Measurements from ENCODE around the gene BNIP3.

The BNIP3 gene

DNA sequence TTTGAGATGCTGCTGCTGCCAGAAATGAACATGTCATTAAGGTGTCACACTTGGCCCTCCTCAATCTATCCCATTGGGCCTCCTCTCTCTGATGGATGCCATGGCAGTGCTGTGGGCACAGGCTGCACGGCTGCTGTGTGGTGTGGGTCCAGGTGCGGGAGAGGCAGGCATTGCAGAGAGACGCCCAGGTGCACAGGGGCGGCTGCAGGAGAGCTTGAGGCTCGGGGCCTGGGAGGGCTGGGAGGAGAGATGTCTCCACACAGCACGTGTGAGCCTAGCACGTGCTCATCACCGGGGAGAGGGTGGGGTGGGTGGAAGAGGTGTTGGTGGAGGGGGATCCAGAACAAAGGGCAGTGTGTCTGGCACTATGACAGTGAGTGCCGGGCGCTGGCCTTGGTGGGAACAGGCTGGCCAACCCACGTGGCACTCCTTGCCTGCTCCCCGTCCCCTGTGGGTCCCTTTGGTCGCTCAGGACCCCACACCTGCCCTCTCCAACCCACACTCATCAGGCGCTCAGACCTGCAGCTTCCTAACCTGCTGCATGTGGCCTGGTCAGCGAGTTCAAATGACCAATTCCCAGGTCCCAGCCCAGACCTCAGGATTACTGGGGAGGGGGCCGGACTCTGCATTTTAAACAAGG lies 39.9 kb upstream of the BNIP3 start:
- in situ Hi-C loops (cut with MboI; ENCODE audit: low pct_unique_long_range_greater_than_20kb, low sequenced_read_pairs, unreplicated experiment) = loop anchor here (25.0 kb wide), 1 partner anchor 1834 kb away; no protein-coding TSS in a partner anchor
- DNase-seq (ENCODE audit: low spot score) = no peak
- TF ChIP-seq CTCF (IDR thresholded peaks at IDR 0.05; ENCODE audit: extremely low read depth, insufficient read depth, missing control alignments) = no peak

DNA sequence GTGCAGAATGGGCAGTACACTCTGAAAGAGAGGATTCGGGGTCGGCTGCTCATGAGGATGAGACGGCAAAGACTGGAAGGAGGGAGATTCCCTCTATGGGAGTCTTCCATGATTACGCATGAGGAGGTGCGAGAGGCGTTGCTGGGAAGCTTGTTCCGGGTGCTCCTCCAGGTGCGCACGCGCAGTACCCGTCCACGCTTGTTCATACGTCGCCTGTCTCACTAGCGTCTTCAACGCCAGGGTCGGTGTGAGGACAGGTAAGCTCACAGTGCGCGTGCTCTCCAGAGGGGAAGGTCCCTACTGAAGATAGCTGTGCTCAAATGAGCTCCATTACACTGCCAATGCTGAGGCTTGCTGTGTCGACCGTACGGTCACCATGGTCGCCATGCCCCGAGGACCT lies 39.3 kb upstream of the BNIP3 start:
- TF ChIP-seq CTCF (IDR thresholded peaks at IDR 0.05; ENCODE audit: extremely low read depth, insufficient read depth, missing control alignments) = no peak
- in situ Hi-C loops (cut with MboI; ENCODE audit: low pct_unique_long_range_greater_than_20kb, low sequenced_read_pairs, unreplicated experiment) = loop anchor here (25.0 kb wide), 1 partner anchor 1834 kb away; no protein-coding TSS in a partner anchor
- no peak for DNase-seq (ENCODE audit: low spot score)

DNA sequence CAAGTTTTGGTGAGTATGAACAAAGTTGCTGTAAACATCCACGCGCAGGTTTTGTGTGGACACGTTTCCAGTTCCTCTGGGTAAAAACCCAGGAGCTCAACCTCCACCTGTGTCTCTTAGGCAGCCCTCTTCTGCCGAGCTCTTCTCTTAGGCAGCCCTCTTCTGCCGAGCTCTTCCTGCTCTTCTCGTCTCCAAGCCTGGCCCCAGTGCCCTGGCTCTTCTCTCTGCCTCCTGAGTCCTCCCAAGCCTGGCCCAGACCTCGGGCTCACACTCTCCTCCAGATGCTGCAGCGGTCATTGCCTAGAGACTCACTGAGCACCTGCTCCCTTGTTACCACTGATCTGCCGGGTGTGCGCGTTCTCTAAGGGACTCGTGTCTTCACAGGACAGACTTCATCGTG lies 38.7 kb upstream of the BNIP3 start:
- no peak for DNase-seq (ENCODE audit: low spot score)
- in situ Hi-C loops (cut with MboI; ENCODE audit: low pct_unique_long_range_greater_than_20kb, low sequenced_read_pairs, unreplicated experiment) = loop anchor here (25.0 kb wide), 1 partner anchor 1833 kb away; no protein-coding TSS in a partner anchor
- no peak for TF ChIP-seq CTCF (IDR thresholded peaks at IDR 0.05; ENCODE audit: extremely low read depth, insufficient read depth, missing control alignments)

- DNase-seq (ENCODE audit: low spot score) = no peak
- no peak for TF ChIP-seq CTCF (IDR thresholded peaks at IDR 0.05; ENCODE audit: extremely low read depth, insufficient read depth, missing control alignments)
- in situ Hi-C loops (cut with MboI; ENCODE audit: low pct_unique_long_range_greater_than_20kb, low sequenced_read_pairs, unreplicated experiment) = loop anchor here (25.0 kb wide), 1 partner anchor 1832 kb away; no protein-coding TSS in a partner anchor
These were observed 37.6 kb upstream of the BNIP3 start for GRCh38 chr10:132019366-132019765.

GRCh38 chr10:132018446-132018845 lies 36.7 kb upstream of the BNIP3 start:
- no peak for TF ChIP-seq CTCF (IDR thresholded peaks at IDR 0.05; ENCODE audit: extremely low read depth, insufficient read depth, missing control alignments)
- in situ Hi-C loops (cut with MboI; ENCODE audit: low pct_unique_long_range_greater_than_20kb, low sequenced_read_pairs, unreplicated experiment) = loop anchor here (25.0 kb wide), 1 partner anchor 1831 kb away; no protein-coding TSS in a partner anchor
- no peak for DNase-seq (ENCODE audit: low spot score)

GRCh38 chr10:132016514-132016913 lies 34.8 kb upstream of the BNIP3 start:
- in situ Hi-C loops (cut with MboI; ENCODE audit: low pct_unique_long_range_greater_than_20kb, low sequenced_read_pairs, unreplicated experiment) = loop anchor here (25.0 kb wide), 1 partner anchor 1829 kb away; no protein-coding TSS in a partner anchor
- TF ChIP-seq CTCF (IDR thresholded peaks at IDR 0.05; ENCODE audit: extremely low read depth, insufficient read depth, missing control alignments) = no peak
- DNase-seq (ENCODE audit: low spot score) = no peak
